Endometrium (tissue), 2 donors: Measurements from ENCODE around the gene DECR2.
"Not testable (repeated sequence)": the region's sequence is repeated elsewhere in the genome, so short reads cannot be mapped to it uniquely, and the experiment has no call there.

Source experiments
- FAIRE-seq: peaks from 2 replicates; lab custom pipeline; 2012; peaks lifted over from hg19 to GRCh38; lab: Jason Lieb, UNC
- donor health status: control.
- donor health status: control.

The DECR2 gene

GRCh38 chr16:366476-366875 lies 35.2 kb upstream of the DECR2 start:
- no peak for FAIRE-seq

DNA sequence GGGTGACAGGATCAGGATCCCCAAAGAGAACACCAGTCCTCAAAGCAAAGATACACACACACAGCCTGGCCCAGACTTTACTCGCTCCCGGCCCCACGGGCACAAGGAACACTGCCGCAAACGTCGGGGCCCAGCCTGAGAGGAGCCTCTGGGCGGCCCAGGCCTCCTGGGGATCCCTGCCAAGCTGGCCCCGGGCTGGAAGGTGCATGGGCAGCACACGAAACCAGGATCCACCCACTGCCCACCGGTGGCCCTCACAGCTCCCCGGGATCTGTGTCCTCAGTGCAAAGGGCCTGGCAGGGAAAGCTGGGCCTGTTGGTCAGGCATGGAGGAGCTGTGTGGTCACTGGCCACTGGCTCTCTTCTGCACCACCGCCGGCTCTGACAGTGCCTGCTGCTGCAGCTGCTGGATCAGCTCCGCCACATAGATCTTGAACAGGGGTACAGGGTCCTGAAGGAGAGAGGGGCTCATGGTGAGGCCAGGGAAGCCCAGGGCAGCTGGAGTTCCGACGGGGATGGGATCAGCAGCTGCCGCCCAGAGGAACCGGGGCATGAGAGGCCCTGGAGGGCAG lies 34.3 kb upstream of the DECR2 start:
- no peak for FAIRE-seq

DNA sequence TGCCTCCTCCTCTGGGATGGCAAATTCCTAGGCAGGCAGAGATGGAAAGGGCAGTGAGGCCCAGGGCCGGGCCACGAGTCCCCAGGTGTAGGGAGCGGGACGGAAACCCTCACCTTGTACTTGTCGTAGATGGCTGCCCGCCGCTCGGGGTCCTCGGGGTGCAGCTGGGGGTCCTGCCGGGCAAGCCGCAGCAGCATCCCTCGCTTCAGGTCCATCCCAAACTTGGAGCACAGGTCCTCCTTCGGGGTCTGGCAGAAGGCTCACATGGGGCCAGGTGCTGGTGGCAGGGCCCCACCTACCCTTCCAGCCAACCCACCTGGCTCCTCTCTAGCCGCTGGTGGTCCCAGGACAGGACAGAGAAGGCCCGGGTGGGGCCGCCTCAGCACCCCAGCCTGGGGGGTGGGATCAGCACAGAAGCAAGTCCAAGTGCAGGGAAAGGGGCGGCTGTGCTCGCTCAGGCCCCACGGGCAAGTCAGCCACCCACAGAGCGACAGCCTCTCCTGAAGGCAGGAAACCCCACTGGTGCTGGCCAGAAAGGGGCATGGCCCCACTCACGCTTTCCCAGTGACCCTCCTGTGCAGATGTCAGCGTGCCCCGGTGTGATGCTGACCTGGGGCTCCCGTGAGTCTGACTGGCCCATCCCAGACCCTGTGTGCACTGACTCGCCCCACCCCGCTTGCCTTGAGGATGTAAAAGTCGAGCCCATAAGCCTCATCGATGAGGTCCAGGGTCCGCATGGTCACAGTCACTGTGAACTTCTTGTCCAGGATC lies 33.1 kb upstream of the DECR2 start:
- no peak for FAIRE-seq

- FAIRE-seq = no peak
These were observed 32.3 kb upstream of the DECR2 start for GRCh38 chr16:369275-369865.

DNA sequence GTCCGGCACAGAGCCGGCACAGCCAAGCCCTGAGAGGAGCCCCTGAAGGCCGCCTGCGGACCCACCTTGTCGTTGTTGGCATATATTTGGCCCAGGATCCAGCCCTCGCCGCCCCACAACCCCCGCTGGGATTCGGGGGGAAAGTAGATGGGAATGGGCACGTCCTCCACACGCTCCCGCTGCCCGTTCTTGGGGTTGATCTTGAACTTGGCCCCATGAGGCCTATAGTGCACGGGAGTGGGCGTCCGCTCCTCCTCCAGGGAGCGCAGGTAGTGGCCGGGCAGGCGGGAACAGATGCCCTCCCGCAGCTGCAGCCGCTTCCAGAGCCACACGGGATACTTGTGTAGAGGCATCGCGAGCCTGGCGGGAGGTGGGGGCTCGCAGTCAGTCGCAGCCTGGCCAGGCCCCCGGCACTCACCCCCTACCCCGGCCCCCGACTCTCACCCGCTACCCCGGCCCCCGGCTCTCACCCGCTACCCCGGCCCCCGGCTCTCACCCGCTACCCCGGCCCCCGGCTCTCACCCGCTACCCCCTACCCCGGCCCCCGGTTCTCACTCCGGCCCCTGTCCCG lies 31.7 kb upstream of the DECR2 start:
- FAIRE-seq = no peak

- FAIRE-seq = peak; percentile 96
These were observed 31.2 kb upstream of the DECR2 start, which contains the start of gene MRPL28 for GRCh38 chr16:370443-370842. Gene MRPL28 (minus strand): TSS chr16:370538. CDS start chr16:370218, 320 bp downstream.

GRCh38 chr16:370979-371514 lies 30.6 kb upstream of the DECR2 start:
- FAIRE-seq = no peak

GRCh38 chr16:371515-372301 lies 30.0 kb upstream of the DECR2 start:
- no peak for FAIRE-seq

- no peak for FAIRE-seq
These were observed 29.2 kb upstream of the DECR2 start for GRCh38 chr16:372302-372983.

DNA sequence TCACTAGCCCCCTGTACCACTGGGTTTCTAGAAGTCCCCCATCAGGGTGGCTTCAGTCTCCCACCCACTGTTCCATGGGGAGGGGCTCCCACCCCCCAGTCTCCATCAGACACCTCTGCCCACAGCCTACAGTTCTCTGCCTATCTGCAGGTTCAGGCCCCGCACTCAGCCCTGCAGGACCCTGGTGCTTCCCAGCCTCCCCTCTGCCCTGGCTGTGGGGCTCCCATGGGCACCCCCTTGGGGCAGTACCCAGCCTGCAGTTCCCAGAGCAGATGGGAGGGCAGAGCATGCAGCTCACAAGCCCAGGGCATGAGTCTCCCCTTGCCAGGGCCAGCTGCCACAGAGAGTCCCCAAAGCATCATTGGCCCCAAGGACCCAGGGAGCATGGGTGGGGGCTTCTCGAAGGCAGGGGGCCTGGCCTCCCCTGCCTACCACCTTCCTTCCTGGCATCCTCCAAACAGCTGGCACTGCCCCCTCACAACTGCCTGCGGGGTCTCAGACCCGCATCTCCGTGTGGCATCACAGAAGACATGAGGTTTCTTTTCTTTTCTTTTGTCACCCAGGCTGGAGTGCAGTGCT lies 28.6 kb upstream of the DECR2 start:
- no peak for FAIRE-seq

- FAIRE-seq = no peak
These were observed 27.7 kb upstream of the DECR2 start for GRCh38 chr16:373848-374615.

- FAIRE-seq = no peak
These were observed 27.1 kb upstream of the DECR2 start for GRCh38 chr16:374616-374926.

DNA sequence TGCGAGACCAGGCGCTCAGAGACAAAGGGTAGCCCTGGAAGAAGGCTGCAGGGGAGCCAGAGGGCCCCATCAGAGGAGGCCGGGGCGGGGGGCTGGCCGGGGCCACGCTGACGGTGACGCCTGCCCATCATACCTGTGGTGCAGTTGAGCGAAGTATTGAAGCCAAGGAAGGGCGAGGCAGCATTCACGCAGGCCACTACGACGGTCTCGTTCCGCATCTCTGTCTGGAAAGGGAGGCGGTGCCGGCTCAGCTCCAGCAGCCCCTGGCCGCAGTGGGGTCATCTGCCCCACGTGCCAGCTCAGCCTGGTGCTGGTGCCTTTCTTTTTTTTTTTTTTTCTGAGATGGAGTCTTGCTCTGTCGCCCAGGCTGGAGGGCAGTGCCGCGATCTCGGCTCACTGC lies 26.5 kb upstream of the DECR2 start:
- no peak for FAIRE-seq

DNA sequence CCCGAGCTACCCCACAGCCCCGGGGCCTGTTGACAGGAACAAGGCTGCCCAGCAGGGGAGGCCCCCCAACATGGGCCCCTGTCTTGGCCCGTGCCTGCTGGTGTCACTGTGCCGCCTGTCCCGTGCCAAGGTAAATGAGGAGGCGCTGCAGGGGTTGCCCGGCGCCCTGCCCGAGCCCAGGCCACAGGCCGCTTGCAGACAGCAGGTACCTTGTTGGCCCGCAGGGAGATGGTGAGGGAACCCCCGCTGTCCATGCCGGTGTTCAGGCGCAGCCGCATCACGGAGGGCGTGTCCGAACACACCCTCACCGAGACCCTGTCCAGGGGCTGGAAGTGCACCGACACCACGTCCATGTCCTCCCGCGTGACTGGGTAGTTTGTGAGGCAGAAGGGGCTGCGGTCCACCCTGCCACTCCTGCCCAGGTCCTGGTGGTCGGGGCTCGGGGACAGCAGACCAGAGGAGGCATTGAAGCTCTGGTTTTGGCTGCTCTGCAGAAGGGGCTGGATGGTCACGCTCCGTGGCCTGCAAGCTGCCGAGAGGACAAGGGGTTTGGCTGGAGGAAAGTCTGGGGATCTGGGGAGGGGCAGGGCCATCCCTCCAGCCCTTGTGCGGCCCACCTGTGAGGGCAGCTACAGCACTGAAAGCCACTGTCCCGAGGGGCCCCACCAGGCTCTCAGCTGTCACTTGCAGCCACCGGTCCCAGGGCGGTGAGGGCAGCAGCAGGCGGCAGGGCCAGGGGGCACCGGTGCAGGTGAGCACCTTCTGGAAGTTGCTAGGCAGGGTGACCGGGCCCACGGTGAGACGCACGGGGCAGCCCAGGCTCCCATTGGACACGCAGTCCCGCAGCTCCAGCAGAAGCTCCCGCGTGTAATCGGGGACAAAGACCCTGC lies 25.5 kb upstream of the DECR2 start:
- FAIRE-seq = no peak

- FAIRE-seq = no peak
These were observed 24.8 kb upstream of the DECR2 start for GRCh38 chr16:376817-377418.

- FAIRE-seq = no peak
These were observed 24.2 kb upstream of the DECR2 start for GRCh38 chr16:377419-377951.

DNA sequence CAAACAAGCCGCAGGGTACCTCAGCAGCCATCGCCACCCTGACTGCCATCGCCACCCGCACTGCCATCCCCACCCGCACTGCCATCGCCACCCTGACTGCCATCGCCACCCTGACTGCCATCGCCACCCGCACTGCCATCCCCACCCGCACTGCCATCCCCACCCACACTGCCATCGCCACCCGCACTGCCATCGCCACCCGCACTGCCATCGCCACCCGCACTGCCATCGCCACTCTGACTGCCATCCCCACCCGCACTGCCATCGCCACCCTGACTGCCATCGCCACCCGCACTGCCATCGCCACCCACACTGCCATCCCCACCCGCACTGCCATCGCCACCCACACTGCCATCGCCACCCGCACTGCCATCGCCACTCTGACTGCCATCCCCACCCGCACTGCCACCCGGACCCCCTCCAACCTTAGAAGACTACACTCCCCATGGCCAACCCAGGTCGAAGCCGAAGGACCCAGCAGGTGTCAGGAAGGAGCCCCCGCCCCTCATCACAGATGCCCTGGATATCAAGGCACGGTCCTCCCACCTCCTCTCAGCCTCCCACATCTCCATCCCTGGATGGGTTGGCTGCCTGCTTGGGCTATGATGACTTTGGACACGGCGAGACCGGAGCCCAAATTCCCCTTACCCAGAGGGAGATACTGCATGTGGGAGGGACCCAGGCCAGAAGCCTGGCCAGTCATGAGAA lies 23.4 kb upstream of the DECR2 start:
- FAIRE-seq = not testable (repeated sequence)

DNA sequence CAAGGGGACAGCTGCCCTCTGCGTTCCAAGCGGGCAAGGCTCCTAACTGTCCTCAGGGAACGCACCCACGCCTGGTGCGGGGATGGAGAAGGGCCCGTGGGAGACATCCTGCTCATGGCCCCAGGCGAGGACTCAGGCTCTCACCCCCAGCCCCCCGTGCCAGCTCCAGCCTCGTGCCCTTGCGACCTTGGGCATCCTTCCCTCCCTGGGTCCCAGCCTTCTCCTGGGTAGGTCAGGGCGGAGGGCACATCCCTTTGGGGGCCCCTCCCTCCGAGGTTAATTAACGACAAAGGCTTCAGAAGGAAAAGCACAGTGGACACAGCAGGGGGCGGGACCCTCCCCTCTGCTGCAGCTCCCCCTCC lies 22.9 kb upstream of the DECR2 start:
- FAIRE-seq = no peak
